ENCODE data around the gene SCAPER.
"Not testable (repeated sequence)": the region's sequence is repeated elsewhere in the genome, so short reads cannot be mapped to it uniquely, and the experiment has no call there.

SCAPER gene

GRCh38 chr15:76913737-76914136 lies 8.6 kb upstream of the SCAPER start:
- no peak for DNase-seq (ENCODE audit: low read depth in 2 of 2)

DNA sequence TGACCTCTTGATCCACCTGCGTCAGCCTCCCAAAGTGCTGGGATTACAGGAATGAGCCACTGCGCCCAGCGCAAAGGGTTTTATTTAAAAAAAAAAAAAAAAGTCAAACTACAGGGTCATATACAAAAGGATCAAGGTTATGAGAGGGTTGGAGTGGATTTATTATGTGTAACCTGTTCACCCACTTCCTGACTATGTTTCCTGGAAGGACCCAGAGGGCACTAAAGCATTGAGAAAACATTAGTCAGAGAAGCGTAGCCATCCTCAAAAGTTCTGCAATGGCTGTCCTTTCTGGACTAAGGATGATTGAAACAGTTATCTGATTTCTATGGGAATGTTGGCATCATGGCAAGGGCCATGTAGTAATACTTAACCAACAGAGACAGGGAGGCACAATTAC lies 7.3 kb upstream of the SCAPER start:
- DNase-seq (ENCODE audit: low read depth in 2 of 2) = no peak

GRCh38 chr15:76905855-76906254 lies 715 bp upstream of the SCAPER start:
- no peak for DNase-seq (ENCODE audit: low read depth in 2 of 2)

- DNase-seq (ENCODE audit: low read depth in 2 of 2) = peak; percentile 1 to 12
These were observed 603 bp downstream of the SCAPER start for GRCh38 chr15:76904461-76905012.

GRCh38 chr15:76903251-76903681 lies 1.9 kb downstream of the SCAPER start:
- DNase-seq (ENCODE audit: low read depth in 2 of 2) = no peak

DNA sequence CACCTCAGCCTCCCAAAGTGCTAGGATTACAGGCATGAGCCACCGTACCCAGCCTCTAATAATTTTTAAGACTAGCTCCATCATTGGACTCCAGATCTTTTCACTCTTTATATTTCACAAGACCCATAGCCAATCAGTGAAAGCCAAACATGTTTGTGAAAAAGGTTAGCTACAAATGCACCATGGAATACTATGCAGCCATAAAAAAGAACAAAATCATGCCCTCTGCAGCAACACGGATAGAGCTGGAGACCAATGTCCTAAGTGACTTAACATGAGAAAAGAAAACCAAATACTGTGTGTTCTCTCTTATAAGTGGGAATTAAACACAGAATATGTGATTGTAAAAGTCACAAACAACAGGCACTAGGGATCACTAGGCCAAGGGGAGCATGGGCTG lies 3.2 kb downstream of the SCAPER start:
- DNase-seq (ENCODE audit: low read depth in 2 of 2) = no peak

DNA sequence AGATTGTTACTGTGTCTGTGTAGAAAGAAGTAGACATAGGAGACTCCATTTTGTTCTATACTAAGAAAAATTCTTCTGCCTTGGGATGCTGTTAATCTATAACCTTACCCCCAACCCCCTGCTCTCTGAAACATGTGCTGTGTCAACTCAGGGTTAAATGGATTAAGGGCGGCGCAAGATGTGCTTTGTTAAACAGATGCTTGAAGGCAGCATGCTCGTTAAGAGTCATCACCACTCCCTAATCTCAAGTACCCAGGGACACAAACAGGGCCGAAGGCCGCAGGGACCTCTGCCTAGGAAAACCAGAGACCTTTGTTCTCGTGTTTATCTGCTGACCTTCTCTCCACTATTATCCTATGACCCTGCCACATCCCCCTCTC lies 5.2 kb downstream of the SCAPER start:
- not testable (repeated sequence) for DNase-seq (ENCODE audit: low read depth in 2 of 2)

DNA sequence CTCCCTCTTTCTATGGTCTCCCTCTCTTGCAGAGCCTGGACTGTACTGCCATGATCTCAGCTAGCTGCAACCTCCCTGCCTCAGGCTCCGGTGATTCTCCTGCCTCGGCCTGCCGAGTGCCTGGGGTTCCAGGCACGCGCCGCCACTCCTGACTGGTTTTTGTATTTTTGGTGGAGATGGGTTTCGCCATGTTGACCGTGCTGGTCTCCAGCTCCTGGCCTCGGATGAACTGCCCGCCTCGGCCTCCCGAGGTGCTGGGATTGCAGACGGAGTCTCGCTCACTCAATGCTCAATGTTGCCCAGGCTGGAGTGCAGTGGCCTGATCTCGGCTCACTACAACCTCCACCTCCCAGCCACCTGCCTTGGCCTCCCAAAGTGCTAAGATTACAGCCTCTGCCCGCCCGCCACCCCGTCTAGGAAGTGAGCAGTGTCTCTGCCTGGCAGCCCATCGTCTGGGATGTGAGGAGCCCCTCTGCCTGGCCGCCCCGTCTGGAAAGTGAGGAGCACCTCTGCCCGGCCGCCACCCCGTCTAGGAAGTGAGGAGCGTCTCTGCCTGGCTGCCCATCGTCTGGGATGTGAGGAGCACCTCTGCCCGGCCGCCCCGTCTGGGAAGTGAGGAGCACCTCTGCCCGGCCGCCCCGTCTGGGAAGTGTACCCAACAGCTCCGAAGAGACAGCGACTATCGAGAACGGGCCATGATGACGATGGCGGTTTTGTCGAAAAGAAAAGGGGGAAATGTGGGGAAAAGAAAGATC lies 5.8 kb downstream of the SCAPER start:
- not testable (repeated sequence) for DNase-seq (ENCODE audit: low read depth in 2 of 2)

DNA sequence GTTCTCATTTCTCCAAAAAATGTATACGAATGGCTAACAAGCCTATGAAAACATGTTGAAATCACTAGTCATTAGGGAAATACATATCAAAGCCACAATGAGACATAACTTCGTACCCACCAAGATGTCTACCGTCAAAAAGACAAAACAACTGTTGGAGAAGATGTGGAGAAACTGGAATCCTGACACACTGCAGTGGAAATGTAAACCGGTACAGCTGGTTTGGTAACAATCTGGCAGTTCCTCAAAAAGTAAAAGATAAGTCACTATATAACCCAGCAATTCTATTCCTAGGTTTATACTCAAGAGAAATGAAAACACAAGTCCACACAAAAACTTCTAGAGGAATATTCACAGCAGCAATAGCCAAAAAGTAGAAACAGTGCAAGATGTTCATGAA lies 7.0 kb downstream of the SCAPER start:
- no peak for DNase-seq (ENCODE audit: low read depth in 2 of 2)

GRCh38 chr15:76894174-76894573 lies 11.0 kb downstream of the SCAPER start:
- no peak for DNase-seq (ENCODE audit: low read depth in 2 of 2)

DNA sequence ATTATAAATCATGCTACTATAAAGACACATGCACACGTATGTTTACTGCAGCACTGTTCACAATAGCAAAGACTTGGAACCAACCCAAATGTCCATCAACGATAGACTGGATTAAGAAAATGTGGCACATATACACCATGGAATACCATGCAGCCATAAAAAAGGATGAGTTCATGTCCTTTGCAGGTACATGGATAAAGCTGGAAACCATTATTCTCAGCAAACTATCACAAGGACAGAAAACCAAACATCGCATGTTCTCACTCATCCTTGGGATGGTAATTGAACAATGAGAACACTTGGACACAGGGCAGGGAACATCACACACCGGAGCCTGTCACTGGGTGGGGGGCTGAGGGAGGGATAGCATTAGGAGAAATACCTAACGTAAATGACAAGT lies 12.3 kb downstream of the SCAPER start:
- DNase-seq (ENCODE audit: low read depth in 2 of 2) = not testable (repeated sequence)

DNA sequence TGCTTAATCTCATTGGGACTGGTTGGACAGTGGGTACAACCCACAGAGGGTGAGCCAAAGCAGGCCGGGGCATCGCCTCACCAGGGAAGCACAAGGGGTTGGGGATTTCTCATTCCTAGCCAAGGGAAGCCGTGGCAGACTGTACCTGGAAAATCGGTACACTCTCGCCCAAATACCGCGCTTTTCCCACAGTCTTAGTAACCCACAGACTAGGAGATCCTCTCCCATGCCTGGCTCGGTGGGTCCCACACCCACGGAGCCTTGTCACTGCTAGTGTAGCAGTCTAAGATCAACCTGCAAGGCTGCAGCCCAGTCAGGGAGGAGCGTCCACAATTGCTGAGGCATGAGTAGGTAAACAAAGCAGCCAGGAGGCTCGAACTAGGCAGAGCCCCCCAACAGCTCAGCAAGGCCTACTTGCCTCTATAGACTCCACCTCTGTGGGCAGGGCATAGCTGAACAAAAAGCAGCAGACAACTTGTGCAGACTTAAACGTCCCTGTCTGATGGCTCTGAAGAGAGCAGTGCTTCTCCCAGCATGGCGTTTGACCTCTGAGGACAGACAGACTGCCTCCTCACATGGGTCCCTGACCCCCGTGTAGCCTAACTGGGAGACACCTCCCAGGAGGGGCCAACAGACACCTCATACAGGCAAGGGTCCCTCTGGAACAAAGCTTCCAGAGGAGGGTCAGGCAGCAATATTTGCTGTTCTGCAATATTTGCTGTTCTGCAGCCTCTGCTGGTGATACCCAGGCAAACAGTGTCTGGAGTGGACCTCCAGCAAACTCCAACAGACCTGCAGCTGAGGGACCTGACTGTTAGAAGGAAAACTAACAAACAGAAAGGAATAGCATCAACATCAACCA lies 17.6 kb downstream of the SCAPER start:
- DNase-seq (ENCODE audit: low read depth in 2 of 2) = not testable (repeated sequence)

- DNase-seq (ENCODE audit: low read depth in 2 of 2) = no peak
These were observed 19.9 kb downstream of the SCAPER start for GRCh38 chr15:76885212-76885611.

GRCh38 chr15:76875911-76876310 lies 29.2 kb downstream of the SCAPER start:
- no peak for DNase-seq (ENCODE audit: low read depth in 2 of 2)

GRCh38 chr15:76873066-76873465 lies 32.1 kb downstream of the SCAPER start:
- DNase-seq (ENCODE audit: low read depth in 2 of 2) = not testable (repeated sequence)

GRCh38 chr15:76871930-76872329 lies 33.2 kb downstream of the SCAPER start:
- DNase-seq (ENCODE audit: low read depth in 2 of 2) = no peak

- DNase-seq (ENCODE audit: low read depth in 2 of 2) = no peak
These were observed 36.4 kb downstream of the SCAPER start for GRCh38 chr15:76868740-76869139.

GRCh38 chr15:76866716-76867321 lies 38.3 kb downstream of the SCAPER start:
- DNase-seq (ENCODE audit: low read depth in 2 of 2) = no peak

GRCh38 chr15:76866008-76866407 lies 39.1 kb downstream of the SCAPER start:
- DNase-seq (ENCODE audit: low read depth in 2 of 2) = no peak

GRCh38 chr15:76865548-76865991 lies 39.6 kb downstream of the SCAPER start:
- DNase-seq (ENCODE audit: low read depth in 2 of 2) = no peak

GRCh38 chr15:76864586-76864985 lies 40.6 kb downstream of the SCAPER start:
- no peak for DNase-seq (ENCODE audit: low read depth in 2 of 2)

- DNase-seq (ENCODE audit: low read depth in 2 of 2) = no peak
These were observed 41.4 kb downstream of the SCAPER start for GRCh38 chr15:76863693-76864092.
